Measurements from ENCODE around the gene NKPD1. TPM values are rescaled to one million over a fixed set of nuclear protein-coding genes. Genes with fewer than 3 reads are reported as not detected.

Gene NKPD1
- total RNA-seq, 1 donor from 2014 or later, result 0.07 TPM

DNA sequence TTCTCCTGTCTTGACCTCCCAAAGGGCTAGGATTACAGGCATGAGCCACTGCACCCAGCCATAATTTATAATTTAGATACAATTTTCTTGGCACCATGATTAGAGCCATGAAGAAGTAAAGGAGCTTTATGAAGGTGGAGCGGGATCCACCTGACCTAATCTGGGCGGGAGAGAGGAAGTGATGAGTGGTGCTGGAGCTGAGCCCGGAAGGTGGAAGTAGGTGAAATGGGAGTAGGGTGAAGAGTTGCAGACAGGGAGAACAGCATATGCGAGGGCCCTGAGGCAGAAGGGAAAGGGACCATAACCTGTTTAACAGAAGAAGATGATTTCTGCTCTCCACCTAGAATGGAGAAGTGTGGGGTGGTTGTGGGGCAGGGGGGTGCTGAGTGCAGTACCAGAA is 22.0 kb upstream of the NKPD1 start:
- intact Hi-C loops (cut with micrococcal nuclease), result no loop called here
- H3K4me3 Mint-ChIP-seq (ENCODE audit: low read depth), result no peak overlapping the region
- H3K27ac Mint-ChIP-seq, result no peak overlapping the region

DNA sequence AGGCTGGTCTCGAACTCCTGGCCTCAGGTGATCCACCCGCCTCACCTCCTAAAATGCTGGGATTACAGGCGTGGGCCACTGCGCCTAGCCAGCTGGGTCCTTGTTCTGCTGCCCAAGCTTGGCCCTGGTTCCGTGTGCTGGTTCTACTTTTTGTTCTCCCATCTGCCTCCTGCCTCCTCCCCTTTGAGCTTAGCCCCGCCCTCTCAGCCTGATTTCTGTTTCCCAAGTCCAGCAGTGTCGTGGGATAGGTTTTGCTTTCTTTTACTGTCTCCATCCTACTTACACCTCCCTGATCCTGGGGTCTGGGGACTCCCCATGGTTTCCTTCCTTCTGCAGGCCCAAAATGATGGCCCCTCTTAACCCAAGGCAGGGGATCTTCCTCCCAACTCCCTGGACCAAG is 20.2 kb upstream of the NKPD1 start:
- DNase-seq (ENCODE audit: low spot score), result no peak
- Mint-ChIP-seq H3K4me1 (ENCODE audit: low read depth) (peaks cover 12% of the 10 kb centered on the region), H3K4me3 (ENCODE audit: low read depth) (peak overlapping the region; percentile 77), H3K36me3 (ENCODE audit: low read depth) (peaks cover 18% of the 10 kb centered on the region), H3K9me3 (no peaks in the 10 kb centered on the region), H3K27me3 (ENCODE audit: low read depth) (no peaks in the 10 kb centered on the region), H3K27ac (no peak overlapping the region)
- intact Hi-C loops (cut with micrococcal nuclease), result no loop called here

More for the DNA sequence above, 22.0 kb upstream of the NKPD1 start:
- no peak for DNase-seq (ENCODE audit: low spot score)
- H3K4me1 Mint-ChIP-seq (ENCODE audit: low read depth), result peaks cover 11% of the 10 kb centered on the region
- no peaks in the 10 kb centered on the region for H3K27me3 Mint-ChIP-seq (ENCODE audit: low read depth)
- peaks cover 18% of the 10 kb centered on the region for H3K36me3 Mint-ChIP-seq (ENCODE audit: low read depth)
- no peaks in the 10 kb centered on the region for H3K9me3 Mint-ChIP-seq

DNA sequence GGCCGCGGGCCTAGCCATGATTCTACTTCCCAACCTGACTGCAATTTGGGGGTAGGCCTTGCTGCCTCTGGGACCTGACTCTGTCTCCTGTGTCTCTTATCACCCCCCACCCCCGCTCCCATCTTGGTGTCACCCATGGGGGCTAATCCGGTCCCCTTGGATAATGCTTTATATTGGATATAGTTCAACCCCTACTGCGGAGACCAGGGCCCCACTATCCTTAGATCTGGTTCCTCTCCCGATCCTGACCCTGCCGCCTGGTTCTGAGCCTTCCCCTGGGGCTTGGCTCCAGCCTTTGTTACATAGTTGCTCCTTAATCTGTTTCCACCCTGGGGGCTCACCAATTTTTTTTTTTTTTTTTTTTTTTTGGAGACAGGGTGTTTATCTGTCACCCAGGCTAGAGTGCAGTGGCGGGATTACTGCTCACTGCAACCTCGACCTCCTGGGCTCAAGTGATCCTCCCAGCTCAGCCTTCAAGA is 19.1 kb upstream of the NKPD1 start:
- H3K4me3 Mint-ChIP-seq (ENCODE audit: low read depth), result peak overlapping the region; percentile 71
- intact Hi-C loops (cut with micrococcal nuclease), result loop anchor here (2.0 to 10.0 kb wide), 4 partner anchors 87 to 433 kb away; partner anchors contain the start of genes GEMIN7, PPP1R37, RELB and ZNF296
- H3K4me1 Mint-ChIP-seq (ENCODE audit: low read depth), result peaks cover 14% of the 10 kb centered on the region
- H3K9me3 Mint-ChIP-seq, result no peaks in the 10 kb centered on the region
- H3K27me3 Mint-ChIP-seq (ENCODE audit: low read depth), result no peaks in the 10 kb centered on the region
- DNase-seq (ENCODE audit: low spot score), result no peak
- peaks cover 18% of the 10 kb centered on the region for H3K36me3 Mint-ChIP-seq (ENCODE audit: low read depth)
- no peak overlapping the region for H3K27ac Mint-ChIP-seq

DNA sequence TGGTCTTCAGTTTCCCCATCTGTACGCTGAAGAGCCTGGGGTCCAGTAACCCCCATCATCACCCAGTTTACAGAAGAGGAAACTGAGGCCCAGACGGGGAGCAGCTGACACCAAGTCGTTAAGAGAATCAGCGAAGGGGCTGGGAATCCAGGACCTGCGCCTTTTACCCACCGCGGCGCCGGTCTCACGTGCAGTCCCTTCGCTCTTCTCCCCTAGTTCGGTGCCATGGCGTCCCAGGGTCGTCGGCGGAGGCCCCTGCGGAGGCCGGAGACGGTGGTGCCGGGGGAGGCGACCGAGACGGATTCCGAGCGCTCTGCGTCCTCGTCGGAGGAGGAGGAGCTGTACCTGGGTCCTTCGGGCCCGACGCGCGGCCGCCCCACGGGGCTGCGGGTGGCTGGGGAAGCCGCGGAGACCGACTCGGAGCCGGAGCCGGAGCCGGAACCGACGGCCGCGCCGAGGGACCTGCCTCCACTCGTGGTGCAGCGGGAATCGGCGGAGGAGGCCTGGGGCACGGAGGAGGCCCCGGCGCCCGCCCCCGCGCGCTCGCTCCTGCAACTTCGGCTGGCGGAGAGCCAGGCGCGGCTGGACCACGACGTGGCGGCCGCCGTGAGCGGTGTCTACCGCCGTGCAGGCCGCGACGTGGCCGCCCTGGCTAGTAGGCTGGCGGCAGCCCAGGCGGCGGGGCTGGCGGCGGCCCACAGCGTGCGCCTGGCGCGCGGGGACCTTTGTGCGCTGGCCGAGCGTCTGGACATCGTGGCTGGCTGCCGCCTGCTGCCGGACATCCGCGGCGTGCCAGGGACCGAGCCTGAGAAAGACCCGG is 18.5 kb upstream of the NKPD1 start:
- peaks cover 18% of the 10 kb centered on the region for H3K36me3 Mint-ChIP-seq (ENCODE audit: low read depth)

DNA sequence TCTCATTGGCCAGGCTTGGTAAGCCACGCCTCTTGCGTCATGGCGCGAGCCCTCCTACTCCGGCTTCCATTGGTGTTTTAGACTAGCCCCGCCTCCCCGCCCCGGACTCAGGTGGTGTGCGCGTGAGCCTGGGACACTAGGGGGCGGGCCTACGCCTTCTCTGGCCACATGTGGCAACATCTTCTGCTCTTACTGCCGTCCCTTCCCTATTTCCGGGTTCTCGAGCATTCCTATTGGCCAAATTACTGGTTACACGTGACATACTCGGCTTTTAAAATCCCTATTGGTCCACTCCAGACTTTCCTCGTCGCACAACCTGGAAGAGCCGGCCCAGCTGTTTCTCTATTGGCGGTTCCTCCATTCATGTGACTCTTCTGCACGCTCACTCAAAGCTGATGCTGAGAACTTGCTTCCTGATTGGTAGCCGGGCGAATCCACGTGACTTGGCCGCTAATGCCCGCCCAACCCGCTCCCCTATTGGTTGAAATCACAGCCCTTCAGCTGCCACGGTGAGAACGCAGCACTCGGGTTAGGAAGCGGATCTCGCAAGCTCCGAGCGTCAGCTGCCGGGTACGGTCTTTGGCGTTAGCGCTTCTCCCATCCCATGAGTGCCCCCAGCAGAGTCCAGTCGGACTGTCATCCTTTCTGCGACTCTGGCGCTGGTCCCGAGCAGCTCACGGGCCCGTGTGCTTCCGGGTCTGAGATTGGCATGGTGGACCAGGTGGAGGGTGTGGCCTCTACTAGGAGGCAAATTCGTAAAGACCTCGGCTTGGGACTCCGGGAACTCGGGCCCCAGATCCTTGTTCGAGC is 17.7 kb upstream of the NKPD1 start, which contains the start of gene BLOC1S3:
BLOC1S3 (plus strand) TSS at position 523 of the 810 bp plus-strand sequence. CDS start 513 bp downstream, outside the sequence.
- peaks cover 18% of the 10 kb centered on the region for H3K36me3 Mint-ChIP-seq (ENCODE audit: low read depth)

More for the DNA sequence above, 18.5 kb upstream of the NKPD1 start:
- Mint-ChIP-seq H3K4me1 (ENCODE audit: low read depth) (peaks cover 14% of the 10 kb centered on the region), H3K27me3 (ENCODE audit: low read depth) (no peaks in the 10 kb centered on the region), H3K9me3 (no peaks in the 10 kb centered on the region), H3K27ac (peak overlapping the region; percentile 90), H3K4me3 (ENCODE audit: low read depth) (peak overlapping the region; percentile 86)
- DNase-seq (ENCODE audit: low spot score), result peak; percentile 44
- intact Hi-C loops (cut with micrococcal nuclease), result loop anchor here (2.0 to 10.0 kb wide), 4 partner anchors 86 to 432 kb away; partner anchors contain the start of genes GEMIN7, PPP1R37, RELB and ZNF296

GRCh38 chr19:45177817-45178261 is 17.1 kb upstream of the NKPD1 start, which contains the start of gene TRAPPC6A:
Gene TRAPPC6A (minus strand): TSS chr19:45178237. CDS start chr19:45178218, 19 bp downstream.
- Mint-ChIP-seq H3K4me3 (ENCODE audit: low read depth) (peak within 1 kb of the TSS; percentile 86), H3K4me1 (ENCODE audit: low read depth) (peaks cover 20% of the 10 kb centered on the region)
- no peak for DNase-seq (ENCODE audit: low spot score)

More for the DNA sequence above, 17.7 kb upstream of the NKPD1 start, which contains the start of gene BLOC1S3:
- intact Hi-C loops (cut with micrococcal nuclease), result loop anchor here (1.0 to 10.0 kb wide), 5 partner anchors 14 to 432 kb away; partner anchors contain the start of genes GEMIN7, PPP1R37, RELB and ZNF296
- DNase-seq (ENCODE audit: low spot score), result peak; percentile 100
- Mint-ChIP-seq H3K27me3 (ENCODE audit: low read depth) (no peaks in the 10 kb centered on the region), H3K4me3 (ENCODE audit: low read depth) (peak within 1 kb of the TSS; percentile 86), H3K4me1 (ENCODE audit: low read depth) (peaks cover 17% of the 10 kb centered on the region), H3K9me3 (no peaks in the 10 kb centered on the region), H3K27ac (peak within 1 kb of the TSS; percentile 90)

GRCh38 chr19:45175515-45176345 is 14.9 kb upstream of the NKPD1 start:
- Mint-ChIP-seq H3K4me3 (ENCODE audit: low read depth) (peak overlapping the region; percentile 23), H3K27me3 (ENCODE audit: low read depth) (no peaks in the 10 kb centered on the region), H3K36me3 (ENCODE audit: low read depth) (peaks cover 3% of the 10 kb centered on the region), H3K27ac (peak overlapping the region; percentile 1), H3K4me1 (ENCODE audit: low read depth) (peaks cover 28% of the 10 kb centered on the region), H3K9me3 (no peaks in the 10 kb centered on the region)
- intact Hi-C loops (cut with micrococcal nuclease), result loop anchor here (5.0 to 10.0 kb wide), 2 partner anchors 98 to 171 kb away; partner anchors contain the start of genes GEMIN7, RELB and ZNF296
- no peak for DNase-seq (ENCODE audit: low spot score)

More at GRCh38 chr19:45177817-45178261, 17.1 kb upstream of the NKPD1 start, which contains the start of gene TRAPPC6A:
- Mint-ChIP-seq H3K9me3 (no peaks in the 10 kb centered on the region), H3K36me3 (ENCODE audit: low read depth) (peaks cover 17% of the 10 kb centered on the region), H3K27ac (peak within 1 kb of the TSS; percentile 90), H3K27me3 (ENCODE audit: low read depth) (no peaks in the 10 kb centered on the region)
- intact Hi-C loops (cut with micrococcal nuclease), result loop anchor here (1.0 to 10.0 kb wide), 5 partner anchors 14 to 431 kb away; partner anchors contain the start of genes GEMIN7, PPP1R37, RELB and ZNF296

GRCh38 chr19:45173816-45174215 is 13.0 kb upstream of the NKPD1 start:
- H3K4me3 Mint-ChIP-seq (ENCODE audit: low read depth), result no peak overlapping the region
- no peaks in the 10 kb centered on the region for H3K27me3 Mint-ChIP-seq (ENCODE audit: low read depth)
- no peak for DNase-seq (ENCODE audit: low spot score)
- H3K27ac Mint-ChIP-seq, result no peak overlapping the region
- H3K4me1 Mint-ChIP-seq (ENCODE audit: low read depth), result peaks cover 30% of the 10 kb centered on the region
- intact Hi-C loops (cut with micrococcal nuclease), result loop anchor here (10.0 kb wide), 1 partner anchor 169 kb away; the partner anchor contains the start of gene RELB
- no peaks in the 10 kb centered on the region for H3K9me3 Mint-ChIP-seq
- H3K36me3 Mint-ChIP-seq (ENCODE audit: low read depth), result peaks cover 3% of the 10 kb centered on the region

DNA sequence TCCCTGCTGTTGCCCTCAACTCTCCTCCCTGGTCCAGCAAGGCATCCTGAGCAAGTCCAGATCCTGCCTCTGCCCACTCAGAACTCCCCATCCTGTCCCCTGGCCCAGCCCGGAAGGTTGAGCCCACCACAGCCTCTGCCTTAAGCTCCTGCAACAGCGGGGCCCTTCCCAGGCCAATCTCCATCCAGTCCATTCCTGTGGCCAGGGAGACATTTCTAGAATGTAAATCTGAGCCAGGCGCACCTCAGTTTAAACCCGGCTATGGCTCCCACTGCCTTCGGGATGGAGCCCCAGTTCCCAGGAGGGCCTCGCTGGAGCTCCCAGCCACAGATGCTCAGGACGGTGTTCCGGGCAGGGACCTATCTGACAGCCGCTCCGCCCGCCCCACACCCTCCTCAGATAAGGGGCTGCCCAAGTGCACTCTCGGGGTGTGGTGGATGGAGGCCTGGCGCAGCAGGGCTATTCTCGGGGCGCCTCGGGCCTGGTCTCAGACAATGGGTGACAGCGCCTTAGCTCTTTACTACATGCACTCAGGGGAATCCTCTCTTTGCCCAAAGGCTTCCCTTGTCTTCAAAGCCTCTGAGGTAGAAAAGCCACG is 11.9 kb upstream of the NKPD1 start:
- Mint-ChIP-seq H3K4me3 (ENCODE audit: low read depth) (peak overlapping the region; percentile 17), H3K4me1 (ENCODE audit: low read depth) (peaks cover 30% of the 10 kb centered on the region), H3K36me3 (ENCODE audit: low read depth) (no peaks in the 10 kb centered on the region), H3K9me3 (no peaks in the 10 kb centered on the region), H3K27ac (peak overlapping the region; percentile 72), H3K27me3 (ENCODE audit: low read depth) (no peaks in the 10 kb centered on the region)
- intact Hi-C loops (cut with micrococcal nuclease), result loop anchor here (10.0 kb wide), 1 partner anchor 168 kb away; the partner anchor contains the start of gene RELB
- DNase-seq (ENCODE audit: low spot score), result no peak

DNA sequence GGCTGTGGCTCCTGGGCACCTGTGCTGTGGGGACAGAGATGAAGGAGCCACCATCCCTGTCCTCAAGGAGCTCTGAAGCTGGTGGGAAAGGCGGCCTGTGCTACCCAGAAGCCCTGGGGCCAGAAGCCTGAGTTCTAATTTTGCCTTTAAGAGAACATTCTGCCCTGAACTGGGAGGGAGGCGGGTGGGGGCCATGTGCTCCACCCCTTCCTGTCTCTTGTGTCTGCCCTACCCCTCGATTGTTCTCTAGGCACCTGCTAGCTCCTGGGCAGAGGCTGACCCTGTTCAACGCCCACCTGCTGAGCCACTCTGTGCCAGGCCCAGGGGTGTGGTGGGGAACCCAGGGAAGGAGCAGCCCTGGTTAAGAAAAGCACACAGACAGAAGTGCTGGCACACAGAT is 11.4 kb upstream of the NKPD1 start:
- no peak for DNase-seq (ENCODE audit: low spot score)
- H3K4me3 Mint-ChIP-seq (ENCODE audit: low read depth), result peak overlapping the region; percentile 30
- H3K27me3 Mint-ChIP-seq (ENCODE audit: low read depth), result no peaks in the 10 kb centered on the region
- peak overlapping the region; percentile 72 for H3K27ac Mint-ChIP-seq
- intact Hi-C loops (cut with micrococcal nuclease), result loop anchor here (10.0 kb wide), 1 partner anchor 167 kb away; the partner anchor contains the start of gene RELB
- H3K4me1 Mint-ChIP-seq (ENCODE audit: low read depth), result peaks cover 29% of the 10 kb centered on the region
- H3K36me3 Mint-ChIP-seq (ENCODE audit: low read depth), result no peaks in the 10 kb centered on the region
- no peaks in the 10 kb centered on the region for H3K9me3 Mint-ChIP-seq

GRCh38 chr19:45171211-45171623 is 10.4 kb upstream of the NKPD1 start:
- intact Hi-C loops (cut with micrococcal nuclease), result loop anchor here (10.0 kb wide), 1 partner anchor 166 kb away; the partner anchor contains the start of gene RELB
- Mint-ChIP-seq H3K27me3 (ENCODE audit: low read depth) (no peaks in the 10 kb centered on the region), H3K4me1 (ENCODE audit: low read depth) (peaks cover 32% of the 10 kb centered on the region), H3K9me3 (no peaks in the 10 kb centered on the region), H3K27ac (peak overlapping the region; percentile 98), H3K4me3 (ENCODE audit: low read depth) (peak overlapping the region; percentile 70), H3K36me3 (ENCODE audit: low read depth) (no peaks in the 10 kb centered on the region)
- DNase-seq (ENCODE audit: low spot score), result peak; percentile 62
